Stimulated activated CD4-positive, alpha-beta T cell treated with anti-CD3 and anti-CD28 coated beads, Interleukin-1b, Interleukin-23, amount 100 ng/mL, for 24 hours (primary cell): ENCODE data around the gene MMP17.
"Not testable (repeated sequence)": the region's sequence is repeated elsewhere in the genome, so short reads cannot be mapped to it uniquely, and the experiment has no call there.

Experiments used
- DNase-seq, 4 experiments: peaks; one replicate each; pipeline ENCODE4 v3.0.0-alpha.2; 2020; ENCODE audit warnings: low read depth in 4 of 4, low spot score in 1 of 4

The MMP17 gene

GRCh38 chr12:131862994-131863710, 35.0 kb downstream of the MMP17 start:
- DNase-seq: no peak

GRCh38 chr12:131863711-131864396, 35.7 kb downstream of the MMP17 start:
- DNase-seq: no peak

- DNase-seq: no peak
Observed at GRCh38 chr12:131864469-131864868, 36.3 kb downstream of the MMP17 start.

- no peak for DNase-seq
Observed at GRCh38 chr12:131865180-131865875, 37.1 kb downstream of the MMP17 start.

GRCh38 chr12:131867471-131867870, 39.3 kb downstream of the MMP17 start:
- no peak for DNase-seq

- DNase-seq: no peak
Observed at GRCh38 chr12:131867891-131868675, 39.9 kb downstream of the MMP17 start.

GRCh38 chr12:131869871-131870418, 41.8 kb downstream of the MMP17 start:
- DNase-seq: no peak

- DNase-seq: no peak
Observed at GRCh38 chr12:131871677-131872076, 43.5 kb downstream of the MMP17 start.

GRCh38 chr12:131872154-131873051, 44.2 kb downstream of the MMP17 start:
- no peak for DNase-seq

GRCh38 chr12:131873293-131873692, 45.1 kb downstream of the MMP17 start:
- DNase-seq: no peak

- not testable (repeated sequence) for DNase-seq
Observed at GRCh38 chr12:131874972-131875371, 46.8 kb downstream of the MMP17 start.

GRCh38 chr12:131877216-131877615, 49.0 kb downstream of the MMP17 start:
- not testable (repeated sequence) for DNase-seq

GRCh38 chr12:131878436-131878835, 50.2 kb downstream of the MMP17 start:
- not testable (repeated sequence) for DNase-seq

GRCh38 chr12:131882804-131883520, 54.8 kb downstream of the MMP17 start:
- DNase-seq: no peak

- DNase-seq: no peak
Observed at GRCh38 chr12:131883521-131883900, 55.3 kb downstream of the MMP17 start.

- not testable (repeated sequence) for DNase-seq
Observed at GRCh38 chr12:131885076-131885475, 56.9 kb downstream of the MMP17 start.

- no peak for DNase-seq
Observed at GRCh38 chr12:131885543-131886057, 57.4 kb downstream of the MMP17 start.

- not testable (repeated sequence) for DNase-seq
Observed at GRCh38 chr12:131891722-131892121, 63.5 kb downstream of the MMP17 start.
